GM12878 (cell line): ENCODE data around the gene MRC2. TPM values are rescaled to one million over a fixed set of nuclear protein-coding genes. Genes with fewer than 3 reads are reported as not detected.

Experiments used
- ATAC-seq: fragments of 200-7000 bp; cut with Tn5 transposase; 3 replicates; pipeline ENCODE4 v1.9.1; 2020; ENCODE audit warnings: mild to moderate bottlenecking, moderate library complexity
- BruUV-seq: library from RNA; stranded (reverse); fragments of 400-500 nt; replicated peaks from 2 replicates; lab custom pipeline; 2021; lab: Mats Ljungman, UMichigan
- CTCF ChIA-PET: fragments of 300-600 bp; sonication (Branson Sonifier 250); formaldehyde crosslinking; extraction: SDS; loops from one replicate; lab custom pipeline; 2021; ENCODE audit warnings: inconsistent platforms; lab: Yijun Ruan, JAX
- POLR2A ChIA-PET: fragments of 350-600 bp; formaldehyde crosslinking; extraction: SDS; loops from one replicate; lab custom pipeline; 2021; ENCODE audit warnings: inconsistent platforms; lab: Charles Lee
- RAD21 ChIA-PET: fragments of 300-600 bp; sonication (Branson Sonifier 250); formaldehyde crosslinking; loops from one replicate; lab custom pipeline; 2023; ENCODE audit warnings: antibody characterized with exemption; ENCODE audit not compliant: unreplicated experiment; lab: Charles Lee
- SMC1A ChIA-PET: fragments of 300-600 bp; sonication (Branson Sonifier 250); formaldehyde crosslinking; loops from one replicate; lab custom pipeline; 2023; ENCODE audit not compliant: unreplicated experiment, uncharacterized antibody; lab: Charles Lee
- DNase-seq: peaks from one replicate; pipeline ENCODE4 v3.0.0-alpha.2; 2011; ENCODE audit warnings: low read depth, low spot score
- FAIRE-seq: peaks from 3 replicates; lab custom pipeline; 2011; peaks lifted over from hg19 to GRCh38; lab: Jason Lieb, UNC
- H2AFZ ChIP-seq: 2 replicates; pipeline ENCODE4 v1.6.0; 2011; ENCODE audit warnings: low read depth, low read length, control low read depth; ENCODE audit not compliant: control insufficient read depth
- H3K27ac ChIP-seq: 2 replicates; pipeline ENCODE4 v1.5.1; 2011; ENCODE audit warnings: control low read depth; ENCODE audit not compliant: control insufficient read depth, insufficient read depth
- H3K27me3 ChIP-seq, 2 experiments: replicated peaks in 1 of 2; 2 replicates each; pipeline versions ENCODE4 v1.6.0 to v1.6.1; 2011; ENCODE audit warnings: low read length in 1 of 2; ENCODE audit not compliant: control insufficient read depth in 2 of 2, insufficient read depth in 2 of 2
- H3K36me3 ChIP-seq, 2 experiments: 2 replicates each; pipeline ENCODE4 v1.5.1; 2011; ENCODE audit warnings: low read length in 1 of 2; ENCODE audit not compliant: control insufficient read depth in 2 of 2, insufficient read depth in 2 of 2
- H3K4me1 ChIP-seq: 2 replicates; pipeline ENCODE4 v1.6.1; 2011; ENCODE audit warnings: mild to moderate bottlenecking, low read length, moderate library complexity, mixed read lengths; ENCODE audit not compliant: control insufficient read depth, insufficient read depth
- H3K4me2 ChIP-seq: 2 replicates; pipeline ENCODE4 v1.6.0; 2011; ENCODE audit warnings: control low read depth; ENCODE audit not compliant: control insufficient read depth, insufficient read depth
- H3K4me3 ChIP-seq: fragments of 200-600 bp; sonication (generic); 2 replicates; pipeline ENCODE4 v1.5.1; 2016
- H3K79me2 ChIP-seq: 2 replicates; pipeline ENCODE4 v1.6.0; 2011; ENCODE audit warnings: low read length; ENCODE audit not compliant: control insufficient read depth, insufficient read depth
- H3K9ac ChIP-seq: 2 replicates; pipeline ENCODE4 v1.8.0; 2011; ENCODE audit warnings: low read length, control low read depth, mixed read lengths; ENCODE audit not compliant: control insufficient read depth, insufficient read depth
- H3K9me3 ChIP-seq: replicated peaks from 3 replicates; pipeline ENCODE4 v1.5.1; 2011; ENCODE audit warnings: mild to moderate bottlenecking, low read length; ENCODE audit not compliant: control insufficient read depth, insufficient read depth
- H4K20me1 ChIP-seq: 2 replicates; pipeline ENCODE4 v1.6.0; 2011; ENCODE audit not compliant: control insufficient read depth, insufficient read depth
- CBFB ChIP-seq: IDR thresholded peaks from 2 replicates; pipeline ENCODE4 v1.6.1; 2016; ENCODE audit warnings: antibody characterized with exemption, low read depth
- CBX5 ChIP-seq: sonication (generic); IDR thresholded peaks from 2 replicates; pipeline ENCODE4 v1.6.1; 2016; ENCODE audit warnings: low read depth, moderate library complexity, mild to moderate bottlenecking, inconsistent platforms
- CEBPB ChIP-seq, 2 experiments: fragments of 150-350 bp in 1 of 2; IDR thresholded peaks; 2 replicates each; pipeline ENCODE4 v1.6.1; 2012 to 2014; ENCODE audit warnings: low read depth in 2 of 2, low read length in 2 of 2, borderline replicate concordance in 1 of 2, inconsistent platforms in 1 of 2
- CHD4 ChIP-seq: fragments of 200-600 bp; sonication (generic); IDR thresholded peaks from 2 replicates; pipeline ENCODE4 v1.6.1; 2016; ENCODE audit warnings: mild to moderate bottlenecking
- ETV6 ChIP-seq, 2 experiments: fragments of 450-650 bp in 1 of 2; IDR thresholded peaks in 1 of 2; conservative IDR thresholded peaks in 1 of 2; 2 replicates each; pipeline ENCODE4 v1.6.1; 2014; ENCODE audit warnings: antibody characterized with exemption in 1 of 2, borderline replicate concordance in 1 of 2, low read depth in 1 of 2, mild to moderate bottlenecking in 1 of 2, moderate library complexity in 1 of 2
- NR2F1 ChIP-seq: fragments of 450-650 bp; conservative IDR thresholded peaks from 2 replicates; pipeline ENCODE4 v1.6.1; 2017; ENCODE audit warnings: mild to moderate bottlenecking
- NRF1 ChIP-seq: conservative IDR thresholded peaks from 2 replicates; pipeline ENCODE4 v1.6.1; 2011; ENCODE audit warnings: mild to moderate bottlenecking, low read depth, low read length, improper control_type of control experiment
- POLR2A ChIP-seq: IDR thresholded peaks from 2 replicates; pipeline ENCODE4 v1.6.1; 2011; ENCODE audit warnings: low read depth, mild to moderate bottlenecking, low read length
- RAD21 ChIP-seq: IDR thresholded peaks from 2 replicates; pipeline ENCODE4 v1.6.1; 2011; ENCODE audit warnings: mild to moderate bottlenecking, low read depth, low read length, moderate library complexity; ENCODE audit not compliant: insufficient read depth
- SIN3A ChIP-seq: IDR thresholded peaks from 2 replicates; pipeline ENCODE4 v1.6.1; 2012; ENCODE audit warnings: low read depth, low read length, improper control_type of control experiment
- SREBF1 ChIP-seq: IDR thresholded peaks from 2 replicates; pipeline ENCODE4 v1.6.1; 2012; ENCODE audit warnings: mild to moderate bottlenecking, low read length
- TBL1XR1 ChIP-seq: IDR thresholded peaks from 2 replicates; pipeline ENCODE4 v1.6.1; 2012; ENCODE audit warnings: low read depth, low read length, improper control_type of control experiment
- WGBS: methylation state at CpG from one replicate; pipeline ENCODE4 v1.1.6; 2016; ENCODE audit warnings: low lambda C conversion rate; ENCODE audit not compliant: insufficient replicate concordance, insufficient coverage; ENCODE audit errors: missing lambda C conversion rate; 5-methylcytosine and 5-hydroxymethylcytosine counted together
- in situ Hi-C: fragments of 300-500 bp; cut with MboI; formaldehyde crosslinking; loops from 9 replicates; pipeline ENCODE4 v1.14.3; 2018; ENCODE audit warnings: mixed read lengths
- intact Hi-C: fragments of 100-400 bp; cut with micrococcal nuclease; formaldehyde crosslinking; loops from one replicate; pipeline ENCODE4 v1.14.2; 2022; ENCODE audit not compliant: unreplicated experiment
- polyA plus RNA-seq, 11 experiments: library from polyadenylated mRNA; depleted of rRNA in 4 of 11; unstranded in 6 of 11; stranded (reverse) in 5 of 11; fragments of >200 nt; fragmentation: Nextera tagmentation in 4 of 11; fragmentation: Illumina TruSeq in 1 of 11; extraction: Ambion mirVana in 4 of 11; extraction: Trizol in 1 of 11; gene quantifications; 1 replicate in 1 of 11; 2 replicates in 10 of 11; pipeline versions ENCODE4 v1.2.1 to v1.2.3, GENCODE V29; 2011 to 2016; ENCODE audit warnings: inconsistent platforms in 2 of 11, missing spikeins in 2 of 11, low read depth in 1 of 11
- total RNA-seq, 4 experiments: library from RNA; depleted of rRNA in 3 of 4; stranded (reverse); fragments of >200 nt in 3 of 4; fragmentation: Illumina TruSeq in 1 of 4; extraction: Trizol in 1 of 4; gene quantifications; 2 replicates each; pipeline versions ENCODE4 v1.2.1 to v1.2.3, GENCODE V29; 2013 to 2021
- TF ChIP-seq, protein P1 (sequence below): fragments of 450-650 bp; IDR thresholded peaks from 2 replicates; pipeline ENCODE4 v1.6.1; 2018; ENCODE audit warnings: mild to moderate bottlenecking, low read depth, moderate library complexity; ENCODE audit not compliant: partially characterized antibody
- TF ChIP-seq, protein P2 (sequence below): IDR thresholded peaks from 2 replicates; pipeline ENCODE4 v1.6.1; 2012; ENCODE audit warnings: mild to moderate bottlenecking, low read depth, low read length
- TF ChIP-seq, protein P3 (sequence below): IDR thresholded peaks from 2 replicates; pipeline ENCODE4 v1.6.1; 2011; ENCODE audit warnings: low read depth, mild to moderate bottlenecking, low read length, moderate library complexity, borderline replicate concordance; ENCODE audit errors: extremely low read depth
- TF ChIP-seq, protein P4 (sequence below): fragments of 150-350 bp; IDR thresholded peaks from 2 replicates; pipeline ENCODE4 v1.6.1; 2016; ENCODE audit warnings: low read depth, low read length

MRC2 gene
- total and polyA plus RNA-seq, 10 of the 15 experiments (the other 5 are each of a cell fraction or from before 2014, with no cell fraction given) = 0.04 to 0.96 (median 0.30) TPM; not detected in 1

DNA sequence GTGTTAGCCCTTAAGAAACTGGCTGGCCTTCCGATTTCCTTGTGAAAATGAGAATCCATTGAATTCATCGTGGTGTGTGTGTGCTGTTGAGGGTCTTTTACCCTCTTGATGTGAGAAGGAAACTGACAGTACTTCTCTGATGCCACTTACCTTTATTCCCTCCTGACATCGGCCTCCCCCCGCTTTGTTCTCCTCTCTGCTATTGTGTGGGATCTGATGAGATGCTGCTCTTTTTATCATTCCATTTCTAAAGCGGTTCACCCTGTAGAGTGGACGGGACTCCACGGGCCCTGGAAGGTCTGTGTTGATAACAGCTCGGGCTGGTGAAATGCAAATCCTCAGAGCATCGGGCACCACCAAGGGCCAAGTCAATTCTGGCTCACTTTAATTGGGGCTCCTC lies 110.8 kb downstream of the MRC2 start:
- ATAC-seq = no peak
- no peak overlapping the region for H3K4me2 ChIP-seq
- no peaks in the 10 kb centered on the region for H3K79me2 ChIP-seq
- in situ Hi-C loops (no loop called here), intact Hi-C loops (no loop called here)
- WGBS = 53% methylated on average over 9 of the region's 9 CpGs
- H3K27ac ChIP-seq = no peak overlapping the region
- no peaks in the 10 kb centered on the region for H4K20me1 ChIP-seq
- no peak for DNase-seq
- no peak overlapping the region for H3K4me3 ChIP-seq
- H3K9me3 ChIP-seq = no peaks in the 10 kb centered on the region; the same call in 2 of the 3 replicates
- H3K36me3 ChIP-seq = no peaks in the 10 kb centered on the region
- no peaks in the 10 kb centered on the region for H3K27me3 ChIP-seq
- no peaks in the 10 kb centered on the region for H3K4me1 ChIP-seq
- ChIA-PET SMC1A (no interaction called here), POLR2A (no interaction called here), CTCF (no interaction called here), RAD21 (no interaction called here)
- no peak for FAIRE-seq
- no TSS peak for BruUV-seq
- H3K9ac ChIP-seq = no peak overlapping the region
- no peak overlapping the region for H2AFZ ChIP-seq
- TF ChIP-seq TBL1XR1 (no peak), RAD21 (no peak), CBX5 (no peak), SREBF1 (no peak), CBFB (no peak), ETV6 (conservative IDR thresholded peaks at IDR 0.05 in 1 of 2, IDR thresholded peaks at IDR 0.05 in 1 of 2; ENCODE audit: borderline replicate concordance in 1 of 2, low read depth in 1 of 2) (no peak), SIN3A (no peak), NR2F1 (no peak), POLR2A (no peak), NRF1 (no peak), CEBPB (IDR thresholded peaks at IDR 0.05; ENCODE audit: borderline replicate concordance in 1 of 2, low read depth in 2 of 2, low read length in 2 of 2) (no peak), CHD4 (no peak)
- TF ChIP-seq, protein P1, sequence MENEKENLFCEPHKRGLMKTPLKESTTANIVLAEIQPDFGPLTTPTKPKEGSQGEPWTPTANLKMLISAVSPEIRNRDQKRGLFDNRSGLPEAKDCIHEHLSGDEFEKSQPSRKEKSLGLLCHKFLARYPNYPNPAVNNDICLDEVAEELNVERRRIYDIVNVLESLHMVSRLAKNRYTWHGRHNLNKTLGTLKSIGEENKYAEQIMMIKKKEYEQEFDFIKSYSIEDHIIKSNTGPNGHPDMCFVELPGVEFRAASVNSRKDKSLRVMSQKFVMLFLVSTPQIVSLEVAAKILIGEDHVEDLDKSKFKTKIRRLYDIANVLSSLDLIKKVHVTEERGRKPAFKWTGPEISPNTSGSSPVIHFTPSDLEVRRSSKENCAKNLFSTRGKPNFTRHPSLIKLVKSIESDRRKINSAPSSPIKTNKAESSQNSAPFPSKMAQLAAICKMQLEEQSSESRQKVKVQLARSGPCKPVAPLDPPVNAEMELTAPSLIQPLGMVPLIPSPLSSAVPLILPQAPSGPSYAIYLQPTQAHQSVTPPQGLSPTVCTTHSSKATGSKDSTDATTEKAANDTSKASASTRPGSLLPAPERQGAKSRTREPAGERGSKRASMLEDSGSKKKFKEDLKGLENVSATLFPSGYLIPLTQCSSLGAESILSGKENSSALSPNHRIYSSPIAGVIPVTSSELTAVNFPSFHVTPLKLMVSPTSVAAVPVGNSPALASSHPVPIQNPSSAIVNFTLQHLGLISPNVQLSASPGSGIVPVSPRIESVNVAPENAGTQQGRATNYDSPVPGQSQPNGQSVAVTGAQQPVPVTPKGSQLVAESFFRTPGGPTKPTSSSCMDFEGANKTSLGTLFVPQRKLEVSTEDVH = no peak
- TF ChIP-seq, protein P2, sequence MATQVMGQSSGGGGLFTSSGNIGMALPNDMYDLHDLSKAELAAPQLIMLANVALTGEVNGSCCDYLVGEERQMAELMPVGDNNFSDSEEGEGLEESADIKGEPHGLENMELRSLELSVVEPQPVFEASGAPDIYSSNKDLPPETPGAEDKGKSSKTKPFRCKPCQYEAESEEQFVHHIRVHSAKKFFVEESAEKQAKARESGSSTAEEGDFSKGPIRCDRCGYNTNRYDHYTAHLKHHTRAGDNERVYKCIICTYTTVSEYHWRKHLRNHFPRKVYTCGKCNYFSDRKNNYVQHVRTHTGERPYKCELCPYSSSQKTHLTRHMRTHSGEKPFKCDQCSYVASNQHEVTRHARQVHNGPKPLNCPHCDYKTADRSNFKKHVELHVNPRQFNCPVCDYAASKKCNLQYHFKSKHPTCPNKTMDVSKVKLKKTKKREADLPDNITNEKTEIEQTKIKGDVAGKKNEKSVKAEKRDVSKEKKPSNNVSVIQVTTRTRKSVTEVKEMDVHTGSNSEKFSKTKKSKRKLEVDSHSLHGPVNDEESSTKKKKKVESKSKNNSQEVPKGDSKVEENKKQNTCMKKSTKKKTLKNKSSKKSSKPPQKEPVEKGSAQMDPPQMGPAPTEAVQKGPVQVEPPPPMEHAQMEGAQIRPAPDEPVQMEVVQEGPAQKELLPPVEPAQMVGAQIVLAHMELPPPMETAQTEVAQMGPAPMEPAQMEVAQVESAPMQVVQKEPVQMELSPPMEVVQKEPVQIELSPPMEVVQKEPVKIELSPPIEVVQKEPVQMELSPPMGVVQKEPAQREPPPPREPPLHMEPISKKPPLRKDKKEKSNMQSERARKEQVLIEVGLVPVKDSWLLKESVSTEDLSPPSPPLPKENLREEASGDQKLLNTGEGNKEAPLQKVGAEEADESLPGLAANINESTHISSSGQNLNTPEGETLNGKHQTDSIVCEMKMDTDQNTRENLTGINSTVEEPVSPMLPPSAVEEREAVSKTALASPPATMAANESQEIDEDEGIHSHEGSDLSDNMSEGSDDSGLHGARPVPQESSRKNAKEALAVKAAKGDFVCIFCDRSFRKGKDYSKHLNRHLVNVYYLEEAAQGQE = no peak
- TF ChIP-seq, protein P3, sequence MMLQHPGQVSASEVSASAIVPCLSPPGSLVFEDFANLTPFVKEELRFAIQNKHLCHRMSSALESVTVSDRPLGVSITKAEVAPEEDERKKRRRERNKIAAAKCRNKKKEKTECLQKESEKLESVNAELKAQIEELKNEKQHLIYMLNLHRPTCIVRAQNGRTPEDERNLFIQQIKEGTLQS = no peak
- TF ChIP-seq, protein P4, sequence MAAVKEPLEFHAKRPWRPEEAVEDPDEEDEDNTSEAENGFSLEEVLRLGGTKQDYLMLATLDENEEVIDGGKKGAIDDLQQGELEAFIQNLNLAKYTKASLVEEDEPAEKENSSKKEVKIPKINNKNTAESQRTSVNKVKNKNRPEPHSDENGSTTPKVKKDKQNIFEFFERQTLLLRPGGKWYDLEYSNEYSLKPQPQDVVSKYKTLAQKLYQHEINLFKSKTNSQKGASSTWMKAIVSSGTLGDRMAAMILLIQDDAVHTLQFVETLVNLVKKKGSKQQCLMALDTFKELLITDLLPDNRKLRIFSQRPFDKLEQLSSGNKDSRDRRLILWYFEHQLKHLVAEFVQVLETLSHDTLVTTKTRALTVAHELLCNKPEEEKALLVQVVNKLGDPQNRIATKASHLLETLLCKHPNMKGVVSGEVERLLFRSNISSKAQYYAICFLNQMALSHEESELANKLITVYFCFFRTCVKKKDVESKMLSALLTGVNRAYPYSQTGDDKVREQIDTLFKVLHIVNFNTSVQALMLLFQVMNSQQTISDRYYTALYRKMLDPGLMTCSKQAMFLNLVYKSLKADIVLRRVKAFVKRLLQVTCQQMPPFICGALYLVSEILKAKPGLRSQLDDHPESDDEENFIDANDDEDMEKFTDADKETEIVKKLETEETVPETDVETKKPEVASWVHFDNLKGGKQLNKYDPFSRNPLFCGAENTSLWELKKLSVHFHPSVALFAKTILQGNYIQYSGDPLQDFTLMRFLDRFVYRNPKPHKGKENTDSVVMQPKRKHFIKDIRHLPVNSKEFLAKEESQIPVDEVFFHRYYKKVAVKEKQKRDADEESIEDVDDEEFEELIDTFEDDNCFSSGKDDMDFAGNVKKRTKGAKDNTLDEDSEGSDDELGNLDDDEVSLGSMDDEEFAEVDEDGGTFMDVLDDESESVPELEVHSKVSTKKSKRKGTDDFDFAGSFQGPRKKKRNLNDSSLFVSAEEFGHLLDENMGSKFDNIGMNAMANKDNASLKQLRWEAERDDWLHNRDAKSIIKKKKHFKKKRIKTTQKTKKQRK = no peak
